Vagina (tissue), 2 donors: Measurements from ENCODE around the gene SHOC2.

Experiments used
- CTCF ChIP-seq, 3 experiments: fragments of 450-650 bp in 2 of 3; fragments of 200-600 bp in 1 of 3; sonication (generic) in 1 of 3; IDR thresholded peaks; one replicate each; pipeline ENCODE4 v1.5.1; 2017 to 2019; ENCODE audit warnings: antibody characterized with exemption in 3 of 3, mild to moderate bottlenecking in 2 of 3, moderate library complexity in 2 of 3
- POLR2A ChIP-seq, 2 donors: fragments of 450-650 bp; IDR thresholded peaks; one replicate each; pipeline ENCODE4 v1.6.1; 2017; ENCODE audit warnings: antibody characterized with exemption in 2 of 2, mild to moderate bottlenecking in 2 of 2, moderate library complexity in 2 of 2
- POLR2AphosphoS5 ChIP-seq, 2 donors: sonication (generic); formaldehyde crosslinking; IDR thresholded peaks; one replicate each; pipeline ENCODE4 v1.9.0; 2017; ENCODE audit warnings: antibody characterized with exemption in 2 of 2, mild to moderate bottlenecking in 2 of 2, low read depth in 1 of 2; ENCODE audit not compliant: insufficient read depth in 1 of 2

DNA sequence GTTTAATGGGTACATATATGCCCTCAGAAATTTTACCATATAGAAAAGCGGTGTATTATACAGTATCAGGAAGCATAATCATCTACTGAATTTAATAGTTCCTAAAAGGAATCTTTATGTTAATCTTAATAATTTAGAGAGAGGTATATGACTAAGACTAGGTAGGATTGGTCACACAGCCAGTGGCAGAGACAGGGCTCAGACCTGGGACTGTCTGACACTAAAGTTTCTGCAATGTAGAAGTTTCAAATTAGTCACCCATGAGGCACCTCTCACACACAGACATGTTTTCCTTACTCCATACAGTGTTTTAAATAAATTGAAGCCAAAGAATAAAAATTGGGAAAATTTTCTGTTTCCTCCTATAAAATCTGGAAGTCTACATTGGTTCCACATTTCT lies 84.6 kb downstream of the SHOC2 start:
- no peak for TF ChIP-seq CTCF (IDR thresholded peaks at IDR 0.05)
- no peak for TF ChIP-seq POLR2AphosphoS5 (IDR thresholded peaks at IDR 0.05; ENCODE audit: insufficient read depth in 1 of 2, low read depth in 1 of 2)
- no peak for TF ChIP-seq POLR2A (IDR thresholded peaks at IDR 0.05)
